Panc1 (cell line): Measurements from ENCODE around the gene EFEMP1.

ENCODE experiments used
- POLR2AphosphoS5 ChIP-seq: IDR thresholded peaks from 2 replicates; pipeline ENCODE4 v1.6.1; 2012; ENCODE audit warnings: mild to moderate bottlenecking, low read depth, low read length, moderate library complexity
- TF ChIP-seq, protein P1 (sequence below): fragments of 450-650 bp; IDR thresholded peaks from 2 replicates; pipeline ENCODE4 v1.5.1; 2017; ENCODE audit warnings: mild to moderate bottlenecking

DNA sequence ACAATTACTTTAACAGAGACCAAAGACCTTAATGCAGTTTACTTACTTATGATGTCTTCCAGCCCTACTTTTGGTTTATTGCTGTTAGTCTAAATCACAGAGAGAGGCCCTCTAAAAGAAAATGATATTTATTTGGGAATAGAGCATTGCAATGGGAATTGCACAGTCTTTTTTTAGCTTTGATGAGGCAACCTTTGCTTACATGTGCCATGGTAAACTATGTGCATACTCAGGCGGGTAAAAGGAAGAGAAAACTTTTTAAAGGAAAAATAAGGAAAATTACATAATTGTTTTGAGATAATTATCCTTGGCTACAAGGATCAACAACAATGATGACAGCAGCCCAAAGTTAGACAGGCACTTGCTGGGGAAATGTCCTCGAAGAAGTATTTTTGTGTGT is 78.6 kb downstream of the EFEMP1 start:
- TF ChIP-seq, protein P1, sequence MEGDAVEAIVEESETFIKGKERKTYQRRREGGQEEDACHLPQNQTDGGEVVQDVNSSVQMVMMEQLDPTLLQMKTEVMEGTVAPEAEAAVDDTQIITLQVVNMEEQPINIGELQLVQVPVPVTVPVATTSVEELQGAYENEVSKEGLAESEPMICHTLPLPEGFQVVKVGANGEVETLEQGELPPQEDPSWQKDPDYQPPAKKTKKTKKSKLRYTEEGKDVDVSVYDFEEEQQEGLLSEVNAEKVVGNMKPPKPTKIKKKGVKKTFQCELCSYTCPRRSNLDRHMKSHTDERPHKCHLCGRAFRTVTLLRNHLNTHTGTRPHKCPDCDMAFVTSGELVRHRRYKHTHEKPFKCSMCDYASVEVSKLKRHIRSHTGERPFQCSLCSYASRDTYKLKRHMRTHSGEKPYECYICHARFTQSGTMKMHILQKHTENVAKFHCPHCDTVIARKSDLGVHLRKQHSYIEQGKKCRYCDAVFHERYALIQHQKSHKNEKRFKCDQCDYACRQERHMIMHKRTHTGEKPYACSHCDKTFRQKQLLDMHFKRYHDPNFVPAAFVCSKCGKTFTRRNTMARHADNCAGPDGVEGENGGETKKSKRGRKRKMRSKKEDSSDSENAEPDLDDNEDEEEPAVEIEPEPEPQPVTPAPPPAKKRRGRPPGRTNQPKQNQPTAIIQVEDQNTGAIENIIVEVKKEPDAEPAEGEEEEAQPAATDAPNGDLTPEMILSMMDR: no peak
- TF ChIP-seq POLR2AphosphoS5: no peak
